SK-N-SH (cell line): ENCODE measurements around the gene ZNF334.

ENCODE experiments used
- CTCF ChIP-seq: fragments of 200-600 bp; sonication (generic); IDR thresholded peaks from 2 replicates; pipeline ENCODE4 v1.6.1; 2017; ENCODE audit warnings: antibody characterized with exemption, mild to moderate bottlenecking, moderate library complexity
- GABPA ChIP-seq: IDR thresholded peaks from 2 replicates; pipeline ENCODE4 v1.4.0; 2012; ENCODE audit warnings: low read depth, mild to moderate bottlenecking

GRCh38 chr20:46491354-46491753 lies 22.0 kb downstream of the ZNF334 start:
- TF ChIP-seq GABPA (no peak), CTCF (no peak)
